ENCODE data around the gene RHOT2.

RHOT2 gene

DNA sequence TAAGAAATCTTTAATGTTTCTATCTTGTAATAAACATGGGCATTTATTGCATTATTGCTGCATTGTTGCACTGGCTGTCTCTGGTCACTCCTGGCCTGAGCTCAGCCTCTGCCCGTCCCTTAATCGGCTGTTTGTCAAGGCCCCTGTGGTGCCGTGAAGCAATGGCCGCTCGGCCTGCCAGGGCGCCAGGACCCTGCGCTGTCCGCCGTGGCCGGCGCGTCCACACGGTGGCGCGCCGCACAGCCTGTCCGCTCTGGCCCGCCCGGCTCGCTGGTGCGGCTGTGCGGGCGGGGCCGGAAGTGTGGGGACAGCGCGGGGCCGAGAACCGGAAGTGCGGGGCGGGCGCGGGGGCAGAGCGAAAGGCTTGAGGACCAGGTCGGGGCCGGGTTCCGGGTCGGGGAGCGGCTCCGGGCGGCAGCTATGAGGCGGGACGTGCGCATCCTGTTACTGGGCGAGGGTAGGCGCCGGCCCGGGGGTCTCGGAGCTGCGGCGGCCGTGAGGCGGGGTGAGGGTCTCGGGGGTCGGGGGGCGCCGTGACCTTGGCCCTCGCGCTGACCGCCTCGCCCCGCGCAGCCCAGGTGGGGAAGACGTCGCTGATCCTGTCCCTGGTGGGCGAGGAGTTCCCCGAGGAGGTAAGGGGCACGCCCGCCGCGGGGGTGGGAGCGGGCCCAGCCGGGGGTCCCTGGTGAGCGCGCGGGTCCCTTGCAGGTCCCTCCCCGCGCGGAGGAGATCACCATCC is at the start of gene RHOT2:
TSS of gene RHOT2 (plus strand) at position 353 of the 739 bp plus-strand sequence. CDS start at position 421, 68 bp downstream.
- peak; percentile 88 for DNase-seq

DNA sequence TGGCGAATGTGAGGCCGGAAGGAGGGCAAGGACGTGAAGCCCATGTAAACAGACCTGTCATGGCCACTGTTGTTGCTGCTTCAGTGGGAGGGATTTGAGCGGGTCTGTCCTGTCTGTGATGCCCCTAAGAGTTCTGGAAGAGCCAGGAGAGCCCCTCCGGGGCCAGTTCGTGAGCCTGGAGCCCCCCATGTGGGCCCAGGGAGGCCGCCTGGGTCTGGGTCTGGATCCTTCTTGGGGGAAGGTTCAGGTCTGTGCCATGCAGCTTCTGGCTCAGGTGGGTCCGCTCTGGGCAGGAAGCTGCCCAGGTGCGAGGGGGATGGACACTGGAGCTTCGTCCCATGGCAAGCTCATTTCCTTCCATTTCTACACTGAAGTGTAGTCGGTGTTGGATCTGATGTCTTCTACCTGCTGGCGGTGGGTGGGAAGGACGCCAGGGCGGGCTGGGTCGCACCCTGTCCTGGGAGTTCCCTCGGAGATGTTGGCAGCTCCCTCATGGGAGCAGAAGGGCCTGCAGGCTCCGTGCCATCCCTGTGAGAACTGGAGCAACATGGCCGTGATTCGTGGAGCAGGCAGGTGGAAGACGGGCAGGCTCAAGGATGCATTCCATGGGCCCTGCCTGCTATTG is 48.3 kb upstream of the RHOT2 start:
- no peak for DNase-seq

DNA sequence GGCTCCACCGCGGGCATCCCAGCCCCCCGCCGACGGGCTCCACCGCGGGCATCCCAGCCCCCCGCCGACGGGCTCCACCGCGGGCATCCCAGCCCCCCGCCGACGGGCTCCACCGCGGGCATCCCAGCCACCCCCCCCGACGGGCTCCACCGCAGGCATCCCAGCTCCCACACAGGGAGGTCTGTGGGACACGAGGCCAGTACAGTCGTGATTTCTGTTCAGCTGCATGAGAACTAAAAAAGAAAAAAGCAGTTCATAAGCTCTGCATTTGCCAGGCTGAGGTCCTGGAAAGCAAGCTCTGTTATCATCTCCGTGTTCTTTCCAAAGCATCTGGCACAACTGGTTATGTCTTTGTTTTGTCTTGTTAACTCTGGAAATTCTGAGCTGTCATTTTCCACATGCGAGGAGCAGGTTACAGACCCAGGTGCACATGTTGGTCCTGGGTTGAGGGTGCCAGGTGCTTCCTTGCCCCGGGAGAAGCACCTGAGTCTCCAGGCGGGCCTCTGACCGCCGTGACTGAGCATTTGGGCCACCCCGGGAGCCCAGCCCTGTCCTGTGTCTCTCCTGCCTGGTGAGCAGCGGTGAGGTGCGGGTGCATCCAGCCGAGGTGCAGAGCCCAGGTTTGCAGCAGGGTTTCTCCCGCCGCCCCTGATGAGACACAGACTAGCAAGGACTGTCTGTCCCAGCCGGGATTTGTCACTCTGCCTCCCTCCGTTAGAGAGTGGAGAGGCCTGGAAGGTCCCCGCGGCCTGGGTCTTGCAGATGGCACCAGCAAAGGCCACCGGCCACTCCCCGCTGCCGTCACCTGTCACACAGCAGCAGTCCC is 47.0 kb upstream of the RHOT2 start:
- DNase-seq = no peak

DNA sequence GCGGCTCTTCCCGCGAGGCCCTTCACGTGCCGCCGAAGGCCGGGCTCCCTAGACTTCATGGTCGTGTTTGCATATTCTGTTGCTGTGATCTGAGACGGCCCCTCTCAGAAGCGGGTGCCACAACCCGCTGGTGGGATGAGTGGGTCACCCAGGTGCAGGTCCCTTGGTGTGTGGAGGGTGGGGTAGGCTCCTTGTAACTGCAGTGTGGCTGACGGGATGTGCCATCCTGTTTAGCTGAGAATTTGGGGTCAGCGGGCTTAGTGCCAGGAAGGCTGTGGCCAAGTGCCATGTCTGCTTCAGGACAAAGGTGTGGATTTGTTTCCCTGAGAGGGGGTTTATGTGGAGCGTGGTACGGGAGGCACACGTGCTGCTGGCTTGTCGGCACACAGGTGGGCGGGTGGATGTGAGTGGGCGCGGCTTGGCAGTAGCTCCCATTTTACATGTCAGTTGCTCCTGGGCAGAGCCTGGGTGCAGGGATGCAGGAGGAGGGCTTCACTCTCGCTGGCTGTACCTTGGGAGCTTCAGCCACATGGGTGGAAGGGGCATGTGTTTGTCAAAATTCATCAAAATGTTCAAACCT is 46.3 kb upstream of the RHOT2 start:
- no peak for DNase-seq

DNA sequence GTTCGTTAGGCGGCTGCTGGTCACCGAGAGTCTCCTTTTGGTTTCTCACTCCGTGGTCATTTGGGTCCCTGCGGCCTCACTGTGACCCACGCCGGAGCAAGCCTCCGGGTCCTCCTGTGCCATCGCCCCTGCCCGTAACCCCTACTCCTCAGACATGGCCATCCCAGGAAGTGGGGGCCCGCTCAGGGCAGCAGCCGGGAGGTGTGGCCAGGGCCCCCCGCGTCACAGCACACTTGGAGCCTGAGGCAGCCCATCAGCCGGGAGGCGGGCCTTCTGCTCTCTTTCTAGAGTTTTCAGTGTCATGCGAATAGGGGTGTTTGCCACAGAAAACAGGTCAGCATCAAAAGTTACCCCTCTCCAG is 45.0 kb upstream of the RHOT2 start:
- DNase-seq = no peak

DNA sequence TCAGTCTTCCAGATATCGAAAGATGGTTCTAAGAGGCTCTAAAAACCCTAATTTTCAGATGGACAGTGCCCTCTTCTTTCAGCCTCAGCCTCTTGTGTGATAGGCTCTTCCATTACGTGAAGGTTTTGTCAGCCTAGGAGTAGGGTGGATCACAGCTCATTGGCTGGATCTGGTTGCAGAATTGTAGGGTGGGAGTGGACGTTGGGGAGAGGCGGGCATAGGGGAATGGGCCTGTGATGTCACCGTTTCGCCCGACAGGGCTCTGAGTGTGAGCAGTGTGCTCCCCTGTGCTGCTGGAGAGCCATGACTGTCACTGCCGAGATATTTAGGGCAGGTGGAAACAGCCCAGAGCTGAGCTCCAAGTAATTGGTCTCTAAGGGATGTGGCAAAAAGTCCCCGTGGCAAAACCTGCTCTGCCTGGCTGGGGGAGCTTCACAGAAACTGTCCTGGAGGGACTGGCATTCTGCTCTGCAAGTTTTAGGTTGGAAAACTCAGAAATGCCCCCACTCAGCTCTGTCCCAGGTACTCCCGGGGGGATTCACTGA is 43.3 kb upstream of the RHOT2 start:
- no peak for DNase-seq

DNA sequence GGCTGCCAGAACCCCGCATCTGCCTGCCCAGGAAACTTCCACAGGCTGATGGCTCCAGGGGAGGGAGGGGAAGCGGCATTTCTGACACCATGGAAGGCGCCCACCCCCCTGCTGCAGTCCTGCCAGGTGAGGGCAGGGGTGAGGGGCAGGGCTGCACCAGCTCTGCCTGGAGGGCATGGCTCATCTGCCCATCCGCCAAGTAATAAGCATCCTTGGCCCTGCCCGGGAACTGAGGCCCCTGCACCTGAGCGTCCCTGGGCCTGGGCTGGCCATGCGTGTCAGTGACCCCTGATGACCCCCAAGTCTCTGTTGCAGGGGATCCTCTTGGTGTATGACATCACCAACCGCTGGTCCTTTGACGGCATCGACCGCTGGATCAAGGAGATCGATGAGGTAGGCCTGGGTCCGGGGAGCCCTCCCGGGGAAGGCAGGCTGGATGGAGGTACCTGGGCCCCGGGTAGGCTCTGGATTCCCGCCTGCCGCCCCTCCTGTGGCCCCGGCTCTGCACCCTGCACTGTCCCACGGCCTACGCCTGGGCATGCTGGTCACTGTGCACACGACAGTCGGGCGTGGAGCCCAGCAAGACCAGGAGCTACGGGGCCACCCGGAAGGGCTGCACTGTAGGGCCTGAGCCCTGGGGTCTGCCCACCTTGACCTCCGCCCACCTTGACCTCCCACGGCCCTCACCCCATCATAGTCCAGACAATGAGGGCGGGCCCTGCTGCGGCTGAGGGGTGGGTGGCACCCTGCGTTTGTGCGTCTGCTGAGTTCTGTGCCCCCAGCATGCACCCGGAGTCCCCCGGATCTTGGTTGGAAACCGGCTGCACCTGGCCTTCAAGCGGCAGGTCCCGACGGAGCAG is 42.6 kb upstream of the RHOT2 start:
- DNase-seq = no peak

DNA sequence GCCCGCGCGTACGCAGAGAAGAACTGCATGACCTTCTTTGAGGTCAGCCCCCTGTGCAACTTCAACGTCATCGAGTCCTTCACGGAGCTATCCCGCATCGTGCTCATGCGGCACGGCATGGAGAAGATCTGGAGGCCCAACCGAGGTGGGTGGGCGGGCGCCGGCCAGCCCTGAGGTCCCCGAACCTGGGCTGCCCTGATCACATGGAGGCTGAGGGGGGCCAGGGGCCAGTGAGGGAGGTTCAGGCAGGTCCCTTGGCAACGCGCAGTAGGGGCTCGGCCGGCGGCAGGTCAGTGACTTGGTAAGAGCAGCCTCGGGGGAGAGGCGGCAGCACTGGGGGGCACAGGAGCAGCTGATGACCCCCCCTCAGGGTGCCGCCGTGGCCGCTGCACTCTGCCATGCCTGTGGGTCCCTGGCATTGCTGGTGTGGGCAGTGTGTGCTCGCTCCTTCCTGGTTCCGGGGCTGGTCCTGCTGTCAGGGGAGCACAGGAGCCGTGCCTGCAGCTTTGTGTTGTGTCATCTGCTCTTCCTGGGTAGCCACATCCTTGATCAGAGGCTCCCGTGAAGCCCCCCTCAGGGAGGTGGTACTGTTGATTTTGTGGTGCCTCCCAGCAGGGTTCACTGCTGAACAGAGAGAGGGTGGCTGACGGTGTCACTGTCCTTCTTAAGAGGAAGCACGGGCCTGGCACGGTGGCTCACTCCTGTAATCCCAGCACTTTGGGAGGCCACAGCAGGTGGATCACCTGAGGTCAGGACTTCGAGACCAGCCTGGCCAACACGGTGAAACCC is 41.8 kb upstream of the RHOT2 start:
- DNase-seq = no peak

DNA sequence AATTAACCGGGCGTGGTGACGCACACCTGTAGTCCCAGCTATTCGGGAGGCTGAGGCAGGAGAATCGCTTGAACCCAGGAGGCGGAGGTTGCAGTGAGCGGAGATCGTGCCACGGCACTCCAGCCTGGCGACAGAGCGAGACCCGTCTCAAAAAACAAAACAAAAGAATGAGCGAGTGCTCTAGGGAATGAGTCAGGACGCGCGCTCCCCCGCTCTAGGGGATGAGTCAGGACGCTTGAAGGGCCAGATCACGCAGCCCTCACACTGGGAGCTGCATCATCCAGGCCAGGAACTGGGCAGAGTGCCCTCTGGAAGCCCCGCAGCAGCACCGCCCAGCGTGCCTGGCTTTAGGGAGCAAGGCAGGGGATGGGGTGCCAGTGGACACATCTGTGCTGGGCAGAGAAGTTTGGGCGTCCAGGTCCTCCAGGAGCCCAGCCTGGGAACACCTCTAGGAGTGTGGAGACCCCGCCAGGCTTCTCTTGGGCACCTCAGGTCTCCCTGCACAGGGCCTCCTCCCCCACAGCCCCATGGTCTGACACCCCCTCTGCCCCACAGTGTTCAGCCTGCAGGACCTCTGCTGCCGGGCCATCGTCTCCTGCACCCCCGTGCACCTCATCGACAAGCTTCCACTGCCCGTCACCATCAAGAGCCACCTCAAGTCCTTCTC is 41.0 kb upstream of the RHOT2 start:
- peak; percentile 93 for DNase-seq

DNA sequence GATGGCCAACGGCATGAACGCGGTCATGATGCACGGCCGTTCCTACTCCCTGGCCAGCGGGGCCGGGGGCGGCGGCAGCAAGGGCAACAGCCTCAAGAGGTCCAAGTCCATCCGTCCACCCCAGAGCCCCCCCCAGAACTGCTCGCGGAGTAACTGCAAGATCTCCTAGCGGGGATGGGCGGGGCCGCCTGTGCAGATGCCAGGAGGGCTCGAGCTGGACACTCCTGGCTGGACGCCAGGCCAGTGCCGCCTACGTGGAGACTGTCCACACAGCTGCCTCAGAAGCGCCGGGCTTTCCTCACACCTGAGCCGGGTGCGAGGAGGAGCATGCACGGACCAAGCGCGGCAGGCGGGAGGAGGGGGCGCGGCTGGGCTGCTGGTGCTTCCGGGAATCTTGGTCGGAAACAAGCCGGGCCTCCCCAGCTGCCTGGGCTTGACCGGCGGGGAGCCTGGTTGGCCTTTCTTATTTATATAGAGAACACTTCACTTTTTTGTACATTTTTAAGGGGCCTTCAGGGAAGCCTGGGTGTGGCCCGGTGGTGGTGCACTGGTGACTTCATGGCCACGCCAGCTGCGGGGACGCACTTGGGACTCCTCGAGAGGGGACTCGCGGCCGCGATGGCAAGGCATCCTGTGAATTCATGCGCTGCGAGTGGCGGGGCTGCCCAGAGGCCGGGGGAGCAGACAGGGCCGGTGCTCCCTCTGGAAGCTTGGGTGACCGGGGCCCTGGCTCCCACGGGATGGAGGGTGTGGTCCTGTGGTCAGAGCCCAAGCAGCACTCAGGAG is 40.3 kb upstream of the RHOT2 start:
- no peak for DNase-seq

DNA sequence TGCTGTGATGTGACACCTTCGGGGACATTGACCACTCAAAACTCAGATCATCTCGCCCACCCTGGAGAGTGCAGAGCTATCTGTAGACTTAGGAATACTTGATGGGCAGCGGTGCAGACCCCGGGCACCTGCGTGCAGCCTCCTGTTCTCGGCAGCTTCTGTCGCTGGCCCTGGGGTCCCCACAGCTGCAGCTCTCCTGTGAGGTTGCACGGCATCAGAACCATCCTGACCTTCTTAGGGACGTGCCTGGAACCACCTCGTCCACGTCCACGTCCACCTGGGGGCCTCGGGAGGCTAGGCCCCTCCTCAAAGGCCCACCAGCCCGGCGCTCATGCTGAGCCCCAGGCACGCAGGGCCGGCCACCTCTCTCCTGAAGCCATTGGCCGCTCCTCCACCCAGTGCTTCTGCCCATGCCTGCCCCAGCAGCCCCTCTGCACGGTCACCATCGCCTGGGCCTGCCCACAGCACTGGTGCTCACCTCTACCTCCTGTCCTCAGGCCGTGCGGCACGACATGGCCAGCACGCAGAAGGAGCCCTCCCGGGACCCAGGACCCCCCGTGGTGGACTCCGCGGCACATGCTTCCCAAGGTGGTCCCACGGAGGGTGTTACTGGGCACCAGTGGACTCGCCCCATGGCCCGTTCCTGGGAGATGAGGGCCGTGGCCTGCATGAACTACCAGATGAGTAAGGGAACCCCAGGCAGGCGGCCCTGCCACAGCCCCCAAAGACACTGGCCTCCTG is 39.4 kb upstream of the RHOT2 start:
- DNase-seq = no peak

DNA sequence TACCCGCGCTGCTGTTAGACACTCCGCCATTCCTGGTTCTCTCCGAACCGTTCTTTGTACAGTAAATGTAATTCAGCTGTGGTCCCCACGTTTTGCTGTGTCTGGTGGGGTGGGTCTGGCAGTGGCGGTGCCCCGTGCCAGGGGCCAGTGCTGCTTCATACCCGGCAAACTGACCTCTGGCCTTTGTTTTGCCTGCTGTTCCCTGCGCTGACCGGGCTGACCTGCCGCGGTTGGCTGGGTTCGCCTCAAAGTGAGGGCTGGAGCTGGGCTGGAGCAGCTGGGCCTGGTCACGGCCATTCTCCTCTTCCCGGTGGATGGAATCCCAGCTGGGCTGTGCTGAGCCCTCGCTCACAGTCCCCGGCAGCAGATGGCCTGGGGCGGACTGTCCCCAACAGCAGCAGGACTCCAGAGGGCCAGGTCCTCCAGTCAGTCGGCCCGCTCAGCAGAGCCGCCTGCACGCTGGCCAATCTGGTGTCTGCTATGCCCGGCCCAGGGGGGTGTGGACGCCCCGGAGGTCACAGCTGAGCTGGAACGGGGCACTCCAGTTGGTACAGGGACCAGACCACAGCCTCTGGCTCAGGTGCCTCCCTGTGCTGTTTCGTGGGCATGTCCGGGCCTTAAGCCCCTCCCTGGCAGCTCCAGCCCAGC is 38.6 kb upstream of the RHOT2 start:
- DNase-seq = no peak

DNA sequence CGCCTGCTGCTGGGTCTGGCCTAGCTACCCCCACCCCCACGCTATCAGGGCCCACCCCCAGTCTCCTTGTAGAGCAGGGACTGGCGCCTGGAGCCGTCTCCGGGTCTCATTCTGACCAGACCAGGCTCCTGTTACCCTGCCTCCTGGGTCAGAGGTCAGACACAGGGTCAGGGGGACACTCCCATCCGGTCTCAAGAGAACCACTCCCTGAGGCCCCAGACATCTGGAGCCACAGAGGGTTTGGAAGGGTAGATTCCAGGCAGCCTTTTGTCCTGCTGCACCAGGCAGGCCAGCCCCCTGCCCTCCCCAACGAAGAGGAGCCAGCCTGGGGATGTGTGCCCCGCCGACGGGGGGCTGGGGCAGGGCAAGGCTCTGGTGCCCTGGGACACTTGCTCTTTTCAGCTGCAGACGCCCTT is 38.1 kb upstream of the RHOT2 start:
- DNase-seq = no peak

DNA sequence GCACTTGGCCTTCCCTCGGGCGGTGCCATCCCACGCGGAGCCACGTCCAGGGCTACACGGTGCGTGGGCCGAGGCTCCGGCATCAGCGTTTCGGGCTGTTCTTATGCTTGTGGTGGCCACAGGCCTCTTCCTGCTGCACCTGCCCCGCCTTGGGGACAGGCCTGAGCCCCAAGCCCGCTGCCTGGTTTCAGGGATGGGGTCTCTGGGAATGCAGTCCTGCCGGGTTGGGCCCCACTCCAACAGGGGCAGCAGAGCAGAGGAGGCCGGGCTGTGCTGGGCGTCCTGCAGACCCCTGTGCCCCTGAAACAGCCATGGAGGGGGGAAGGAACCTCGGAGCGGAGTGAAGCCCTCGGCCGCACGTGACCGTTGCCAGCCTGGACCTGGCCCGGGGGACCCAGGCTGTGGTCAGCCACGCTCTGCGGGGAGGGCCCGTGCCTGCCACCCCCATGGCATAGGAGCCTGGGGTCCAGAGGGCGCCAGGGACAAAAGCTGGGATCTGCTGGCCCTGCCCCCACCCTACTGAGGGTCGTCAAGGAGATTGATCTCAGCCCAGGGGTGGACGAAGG is 37.6 kb upstream of the RHOT2 start:
- DNase-seq = no peak

DNA sequence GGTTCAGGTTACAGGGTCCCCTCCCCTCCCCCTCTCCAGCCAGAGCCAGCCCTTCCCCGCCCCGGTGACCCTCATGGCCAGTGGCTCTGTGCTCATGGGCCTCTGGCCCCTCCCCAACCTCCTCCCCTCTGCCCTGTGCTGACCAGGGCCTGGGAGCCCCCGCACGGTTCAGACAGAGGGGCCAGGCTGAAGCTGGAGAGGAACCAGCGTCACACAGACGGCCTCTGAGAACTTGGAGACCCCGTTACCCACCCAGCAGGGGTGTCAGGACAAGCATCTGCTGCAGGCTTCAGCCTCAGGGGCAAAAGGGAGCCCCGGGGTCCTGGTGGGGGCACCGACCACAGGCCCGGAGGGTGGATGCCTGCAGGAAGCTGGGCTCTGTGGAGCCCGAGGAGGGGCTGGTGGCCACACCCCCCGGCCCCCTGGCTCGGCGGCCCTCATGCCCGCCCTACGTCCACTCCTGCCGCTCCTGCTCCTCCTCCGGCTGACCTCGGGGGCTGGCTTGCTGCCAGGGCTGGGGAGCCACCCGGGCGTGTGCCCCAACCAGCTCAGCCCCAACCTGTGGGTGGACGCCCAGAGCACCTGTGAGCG is 37.0 kb upstream of the RHOT2 start, which contains the start of gene WFIKKN1:
TSS of gene WFIKKN1 (plus strand) at position 171 of the 591 bp plus-strand sequence. CDS start at position 440, 269 bp downstream.
- no peak for DNase-seq

DNA sequence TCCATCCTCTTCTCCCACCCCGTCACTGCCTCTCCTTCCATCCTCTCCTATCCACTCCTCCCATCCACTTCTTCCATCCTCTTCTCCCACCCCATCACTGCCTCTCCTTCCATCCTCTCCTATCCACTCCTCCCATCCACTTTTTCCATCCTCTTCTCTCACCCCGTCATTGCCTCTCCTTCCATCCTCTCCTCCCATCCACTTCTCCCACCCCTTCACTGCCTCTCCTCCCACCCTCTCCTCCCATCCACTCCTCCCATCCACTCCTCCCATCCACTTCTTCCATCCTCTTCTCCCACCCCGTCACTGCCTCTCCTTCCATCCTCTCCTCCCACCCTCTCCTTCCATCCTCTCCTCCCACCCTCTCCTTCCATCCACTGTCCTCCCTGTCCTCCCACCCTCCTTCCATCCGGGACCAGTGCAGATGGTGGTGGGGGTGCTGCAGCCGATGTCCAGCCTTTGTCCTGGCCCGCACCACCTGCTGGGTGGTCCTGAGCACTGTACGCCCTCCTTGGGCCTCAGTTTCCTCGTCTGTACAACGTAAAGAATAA is 36.0 kb upstream of the RHOT2 start:
- no peak for DNase-seq
